Activated naive CD8-positive, alpha-beta T cell treated with anti-CD3 and anti-CD28 coated beads for 36 hours (primary cell): ENCODE data around the gene NEO1. TPM values are rescaled to one million over a fixed set of nuclear protein-coding genes. Genes with fewer than 3 reads are reported as not detected.
"Not testable (repeated sequence)": the region's sequence is repeated elsewhere in the genome, so short reads cannot be mapped to it uniquely, and the experiment has no call there.

Source experiments
- DNase-seq: peaks from one replicate; pipeline ENCODE4 v3.0.0; 2021
- H3K27ac Mint-ChIP-seq: one replicate; pipeline ENCODE4 v1.8.0; 2022; ENCODE audit warnings: mild to moderate bottlenecking, moderate library complexity, mixed read lengths
- H3K27me3 Mint-ChIP-seq: one replicate; pipeline ENCODE4 v1.8.0; 2022; ENCODE audit warnings: mild to moderate bottlenecking, mixed read lengths
- H3K36me3 Mint-ChIP-seq: one replicate; pipeline ENCODE4 v1.8.0; 2021; ENCODE audit warnings: mild to moderate bottlenecking, mixed read lengths
- H3K4me1 Mint-ChIP-seq: one replicate; pipeline ENCODE4 v1.8.0; 2021; ENCODE audit warnings: mixed read lengths
- H3K4me3 Mint-ChIP-seq: one replicate; pipeline ENCODE4 v1.8.0; 2022; ENCODE audit warnings: mild to moderate bottlenecking, moderate library complexity, mixed read lengths
- H3K9me3 Mint-ChIP-seq: one replicate; pipeline ENCODE4 v1.8.0; 2022; ENCODE audit warnings: mixed read lengths
- total RNA-seq, 2 experiments: library from RNA; stranded (reverse); gene quantifications; one replicate each; pipeline ENCODE4 v1.2.3, GENCODE V29; 2021

Gene NEO1
- total RNA-seq, 2 experiments from 2014 or later = 4.1 to 4.7 TPM

- Mint-ChIP-seq H3K4me3 (no peak overlapping the region), H3K27me3 (no peaks in the 10 kb centered on the region), H3K4me1 (no peaks in the 10 kb centered on the region), H3K27ac (no peak overlapping the region), H3K36me3 (peaks cover 4% of the 10 kb centered on the region), H3K9me3 (no peaks in the 10 kb centered on the region)
- DNase-seq = no peak
Observed at GRCh38 chr15:73293773-73294172, 241.5 kb downstream of the NEO1 start.

- Mint-ChIP-seq H3K27me3 (no peaks in the 10 kb centered on the region), H3K9me3 (no peaks in the 10 kb centered on the region), H3K4me1 (no peaks in the 10 kb centered on the region), H3K36me3 (no peaks in the 10 kb centered on the region), H3K27ac (no peak overlapping the region), H3K4me3 (no peak overlapping the region)
- no peak for DNase-seq
Observed at GRCh38 chr15:73295630-73296286, 243.5 kb downstream of the NEO1 start.

- Mint-ChIP-seq H3K9me3 (no peaks in the 10 kb centered on the region), H3K36me3 (no peaks in the 10 kb centered on the region), H3K4me1 (no peaks in the 10 kb centered on the region), H3K27ac (no peak overlapping the region), H3K27me3 (no peaks in the 10 kb centered on the region), H3K4me3 (no peak overlapping the region)
- DNase-seq = no peak
Observed at GRCh38 chr15:73296609-73297353, 244.5 kb downstream of the NEO1 start.

- H3K27me3 Mint-ChIP-seq = no peaks in the 10 kb centered on the region
Observed at GRCh38 chr15:73298522-73299245, 246.4 kb downstream of the NEO1 start.

GRCh38 chr15:73300286-73300685, 248.0 kb downstream of the NEO1 start:
- not testable (repeated sequence) for H3K4me3 Mint-ChIP-seq, DNase-seq

More at GRCh38 chr15:73298522-73299245, 246.4 kb downstream of the NEO1 start:
- DNase-seq = no peak
- H3K9me3 Mint-ChIP-seq = no peaks in the 10 kb centered on the region
- no peak overlapping the region for H3K4me3 Mint-ChIP-seq
- peaks cover 10% of the 10 kb centered on the region for H3K4me1 Mint-ChIP-seq
- no peak overlapping the region for H3K27ac Mint-ChIP-seq
- peaks cover 2% of the 10 kb centered on the region for H3K36me3 Mint-ChIP-seq

GRCh38 chr15:73303636-73304035, 251.4 kb downstream of the NEO1 start:
- peaks cover 11% of the 10 kb centered on the region for H3K4me1 Mint-ChIP-seq
- H3K27ac Mint-ChIP-seq = no peak overlapping the region
- no peaks in the 10 kb centered on the region for H3K9me3 Mint-ChIP-seq
- no peak for DNase-seq
- no peak overlapping the region for H3K4me3 Mint-ChIP-seq
- no peaks in the 10 kb centered on the region for H3K27me3 Mint-ChIP-seq
- peaks cover 2% of the 10 kb centered on the region for H3K36me3 Mint-ChIP-seq

More at GRCh38 chr15:73300286-73300685, 248.0 kb downstream of the NEO1 start:
- H3K27me3 Mint-ChIP-seq, H3K27ac Mint-ChIP-seq, H3K36me3 Mint-ChIP-seq, H3K9me3 Mint-ChIP-seq: not testable (repeated sequence)
- H3K4me1 Mint-ChIP-seq = peaks cover 11% of the 10 kb centered on the region

GRCh38 chr15:73305331-73306211, 253.3 kb downstream of the NEO1 start:
- DNase-seq = no peak
- no peak overlapping the region for H3K27ac Mint-ChIP-seq

GRCh38 chr15:73308305-73308704, 256.0 kb downstream of the NEO1 start:
- Mint-ChIP-seq H3K27me3 (no peaks in the 10 kb centered on the region), H3K27ac (no peak overlapping the region), H3K9me3 (no peaks in the 10 kb centered on the region), H3K36me3 (no peaks in the 10 kb centered on the region), H3K4me1 (peaks cover 4% of the 10 kb centered on the region), H3K4me3 (no peak overlapping the region)
- no peak for DNase-seq

More at GRCh38 chr15:73305331-73306211, 253.3 kb downstream of the NEO1 start:
- Mint-ChIP-seq H3K36me3 (peaks cover 2% of the 10 kb centered on the region), H3K4me3 (no peak overlapping the region), H3K4me1 (peaks cover 11% of the 10 kb centered on the region), H3K9me3 (no peaks in the 10 kb centered on the region), H3K27me3 (no peaks in the 10 kb centered on the region)

GRCh38 chr15:73313861-73314260, 261.6 kb downstream of the NEO1 start:
- no peak for DNase-seq
- H3K4me3 Mint-ChIP-seq = no peak overlapping the region
- no peaks in the 10 kb centered on the region for H3K9me3 Mint-ChIP-seq
- no peaks in the 10 kb centered on the region for H3K4me1 Mint-ChIP-seq
- H3K27ac Mint-ChIP-seq = no peak overlapping the region
- no peaks in the 10 kb centered on the region for H3K36me3 Mint-ChIP-seq
- peaks cover 23% of the 10 kb centered on the region for H3K27me3 Mint-ChIP-seq

GRCh38 chr15:73317651-73318462, 265.6 kb downstream of the NEO1 start:
- Mint-ChIP-seq H3K27me3 (peaks cover 37% of the 10 kb centered on the region), H3K4me3 (no peak overlapping the region), H3K27ac (no peak overlapping the region), H3K9me3 (no peaks in the 10 kb centered on the region), H3K36me3 (no peaks in the 10 kb centered on the region), H3K4me1 (peaks cover 3% of the 10 kb centered on the region)
- DNase-seq = no peak

GRCh38 chr15:73318463-73319351, 266.4 kb downstream of the NEO1 start:
- DNase-seq = peak; percentile 60
- peaks cover 3% of the 10 kb centered on the region for H3K4me1 Mint-ChIP-seq
- no peaks in the 10 kb centered on the region for H3K9me3 Mint-ChIP-seq
- peaks cover 37% of the 10 kb centered on the region for H3K27me3 Mint-ChIP-seq
- no peaks in the 10 kb centered on the region for H3K36me3 Mint-ChIP-seq
- no peak overlapping the region for H3K4me3 Mint-ChIP-seq
- no peak overlapping the region for H3K27ac Mint-ChIP-seq

- no peak for DNase-seq
- no peaks in the 10 kb centered on the region for H3K36me3 Mint-ChIP-seq
- H3K4me1 Mint-ChIP-seq = peaks cover 3% of the 10 kb centered on the region
- no peak overlapping the region for H3K27ac Mint-ChIP-seq
- H3K27me3 Mint-ChIP-seq = peaks cover 31% of the 10 kb centered on the region
- H3K9me3 Mint-ChIP-seq = no peaks in the 10 kb centered on the region
- no peak overlapping the region for H3K4me3 Mint-ChIP-seq
Observed at GRCh38 chr15:73319460-73320245, 267.4 kb downstream of the NEO1 start.
